ENCODE data around the gene ASIC5. TPM values are rescaled to one million over a fixed set of nuclear protein-coding genes. Genes with fewer than 3 reads are reported as not detected.

ASIC5 gene
- not detected in 2 replicates for total RNA-seq (2021)
- percentile 3 among the genes with signal in this experiment for Bru-seq, nascent RNA
- BruChase-seq, experiment 1, labeled RNA remaining after a 2-hour chase = not detected
- percentile 2 among the genes with signal in this experiment for BruChase-seq, experiment 2, labeled RNA remaining after a 6-hour chase
- long read RNA-seq = 0 reads

GRCh38 chr4:155866177-155866576 is at the start of gene ASIC5:
Gene ASIC5, minus strand, starts transcription at chr4:155866277. Its CDS starts 51 bp downstream, at chr4:155866226.
- H3K27ac ChIP-seq (ENCODE audit: low read depth, low read length, poor library complexity, severe bottlenecking) = no peak within 1 kb of the TSS
- H3K27me3 ChIP-seq (replicated peaks; ENCODE audit: insufficient read depth, low read depth, low read length, poor library complexity) = no peaks in the 10 kb centered on the region
- no peak for TF ChIP-seq CTCF (conservative IDR thresholded peaks at IDR 0.05; ENCODE audit: low read depth, low read length)
- no peak for TF ChIP-seq EZH2 (IDR thresholded peaks at IDR 0.05; ENCODE audit: borderline replicate concordance, low read depth, low read length, poor library complexity, severe bottlenecking)
- no TSS peak for BruUV-seq (replicated peaks)
- H3K36me3 ChIP-seq (ENCODE audit: insufficient read depth, low read length, poor library complexity, severe bottlenecking) = no peaks in the 10 kb centered on the region
- H3K4me3 ChIP-seq (ENCODE audit: low read depth, low read length, poor library complexity, severe bottlenecking) = no peak within 1 kb of the TSS
- no peaks in the 10 kb centered on the region for H3K4me1 ChIP-seq (ENCODE audit: insufficient read depth, low read length, poor library complexity, severe bottlenecking)
- POLR2A ChIA-PET (ENCODE audit: low non-redundant PET) = no interaction called here
- H3K9me3 ChIP-seq (ENCODE audit: low read depth, low read length, poor library complexity, severe bottlenecking) = no peaks in the 10 kb centered on the region
- CTCF ChIA-PET = no interaction called here
- intact Hi-C loops (cut with micrococcal nuclease; ENCODE audit: unreplicated experiment) = no loop called here
- no peak for DNase-seq (ENCODE audit: low spot score)

GRCh38 chr4:155914782-155915181 is 48.7 kb upstream of the ASIC5 start:
- no peak overlapping the region for H3K27ac ChIP-seq (ENCODE audit: low read depth, low read length, poor library complexity, severe bottlenecking)
- intact Hi-C loops (cut with micrococcal nuclease; ENCODE audit: unreplicated experiment) = no loop called here
- CTCF ChIA-PET = no interaction called here
- no peak overlapping the region for H3K4me3 ChIP-seq (ENCODE audit: low read depth, low read length, poor library complexity, severe bottlenecking)
- no TSS peak for BruUV-seq (replicated peaks)
- H3K9me3 ChIP-seq (ENCODE audit: low read depth, low read length, poor library complexity, severe bottlenecking) = no peaks in the 10 kb centered on the region
- POLR2A ChIA-PET (ENCODE audit: low non-redundant PET) = no interaction called here
- no peaks in the 10 kb centered on the region for H3K4me1 ChIP-seq (ENCODE audit: insufficient read depth, low read length, poor library complexity, severe bottlenecking)
- H3K36me3 ChIP-seq (ENCODE audit: insufficient read depth, low read length, poor library complexity, severe bottlenecking) = no peaks in the 10 kb centered on the region
- no peaks in the 10 kb centered on the region for H3K27me3 ChIP-seq (replicated peaks; ENCODE audit: insufficient read depth, low read depth, low read length, poor library complexity)
- no peak for TF ChIP-seq EZH2 (IDR thresholded peaks at IDR 0.05; ENCODE audit: borderline replicate concordance, low read depth, low read length, poor library complexity, severe bottlenecking)
- TF ChIP-seq CTCF (conservative IDR thresholded peaks at IDR 0.05; ENCODE audit: low read depth, low read length) = no peak
- no peak for DNase-seq (ENCODE audit: low spot score)

GRCh38 chr4:155911905-155912304 is 45.8 kb upstream of the ASIC5 start:
- BruUV-seq (replicated peaks) = no TSS peak
- POLR2A ChIA-PET (ENCODE audit: low non-redundant PET) = no interaction called here
- Histone ChIP-seq H3K27ac (ENCODE audit: low read depth, low read length, poor library complexity, severe bottlenecking) (no peak overlapping the region), H3K4me1 (ENCODE audit: insufficient read depth, low read length, poor library complexity, severe bottlenecking) (peaks cover 5% of the 10 kb centered on the region), H3K36me3 (ENCODE audit: insufficient read depth, low read length, poor library complexity, severe bottlenecking) (no peaks in the 10 kb centered on the region), H3K4me3 (ENCODE audit: low read depth, low read length, poor library complexity, severe bottlenecking) (no peak overlapping the region), H3K27me3 (replicated peaks; ENCODE audit: insufficient read depth, low read depth, low read length, poor library complexity) (no peaks in the 10 kb centered on the region), H3K9me3 (ENCODE audit: low read depth, low read length, poor library complexity, severe bottlenecking) (no peaks in the 10 kb centered on the region)
- CTCF ChIA-PET = no interaction called here
- intact Hi-C loops (cut with micrococcal nuclease; ENCODE audit: unreplicated experiment) = no loop called here
- TF ChIP-seq CTCF (conservative IDR thresholded peaks at IDR 0.05; ENCODE audit: low read depth, low read length) (no peak), EZH2 (IDR thresholded peaks at IDR 0.05; ENCODE audit: borderline replicate concordance, low read depth, low read length, poor library complexity, severe bottlenecking) (no peak)
- no peak for DNase-seq (ENCODE audit: low spot score)

All from A673 (cell line).